ENCODE results near the gene STK32B.

GRCh38 chr4:5126857-5127256 is 75.6 kb downstream of the STK32B start:
- TF ChIP-seq CTCF (conservative IDR thresholded peaks at IDR 0.05; ENCODE audit: low read depth in 2 of 2) (no peak), POLR2AphosphoS5 (IDR thresholded peaks at IDR 0.05; ENCODE audit: low read depth) (no peak), EZH2 (IDR thresholded peaks at IDR 0.05; ENCODE audit: low read depth, unreplicated experiment) (no peak)
